WERI-Rb-1 (cell line): Measurements from ENCODE around the gene ZDHHC21.
A peak's percentile ranks its signal among the peaks of the same experiment; 100 is the strongest.
"Not testable (repeated sequence)": the region's sequence is repeated elsewhere in the genome, so short reads cannot be mapped to it uniquely, and the experiment has no call there.

ENCODE experiments used
- DNase-seq: peaks from one replicate; pipeline ENCODE4 v3.0.0-alpha.2; 2020
- H3K27ac ChIP-seq: fragments of 250-450 bp; sonication (Bioruptor Pico); 2 replicates; pipeline ENCODE4 v1.5.1; 2020; ENCODE audit warnings: mild to moderate bottlenecking, moderate library complexity
- H3K27me3 ChIP-seq: fragments of 250-450 bp; sonication (Bioruptor Pico); 2 replicates; pipeline ENCODE4 v1.5.1; 2021; ENCODE audit warnings: mild to moderate bottlenecking, low read depth, moderate library complexity; ENCODE audit not compliant: insufficient read depth, severe bottlenecking
- H3K36me3 ChIP-seq: fragments of 250-450 bp; sonication (Bioruptor Pico); 2 replicates; pipeline ENCODE4 v1.5.1; 2020; ENCODE audit warnings: mild to moderate bottlenecking, moderate library complexity
- H3K4me3 ChIP-seq: 2 replicates; pipeline ENCODE4 v1.5.1; 2011; ENCODE audit warnings: low read depth, mild to moderate bottlenecking, control low read depth, low read length
- H3K9me3 ChIP-seq: fragments of 250-450 bp; sonication (Bioruptor Pico); 2 replicates; pipeline ENCODE4 v1.5.1; 2021; ENCODE audit warnings: mild to moderate bottlenecking, moderate library complexity; ENCODE audit not compliant: severe bottlenecking
- CTCF ChIP-seq: IDR thresholded peaks from 2 replicates; pipeline ENCODE4 v1.5.1; 2011; ENCODE audit warnings: low read depth, mild to moderate bottlenecking, control low read depth, inconsistent platforms, low read length

The ZDHHC21 gene

GRCh38 chr9:14692470-14693250 is 572 bp downstream of the ZDHHC21 start:
- no peak for TF ChIP-seq CTCF
- Histone ChIP-seq H3K4me3 (peak overlapping the region; percentile 81), H3K27me3 (no peaks in the 10 kb centered on the region), H3K27ac (peak overlapping the region; percentile 76), H3K9me3 (no peaks in the 10 kb centered on the region), H3K36me3 (peaks cover 22% of the 10 kb centered on the region)
- peak; percentile 48 for DNase-seq

GRCh38 chr9:14690948-14691730 is 2.1 kb downstream of the ZDHHC21 start:
- H3K4me3 ChIP-seq: no peak overlapping the region
- peaks cover 32% of the 10 kb centered on the region for H3K36me3 ChIP-seq
- peaks cover under 1% of the 10 kb centered on the region for H3K9me3 ChIP-seq
- no peaks in the 10 kb centered on the region for H3K27me3 ChIP-seq
- DNase-seq: no peak
- H3K27ac ChIP-seq: no peak overlapping the region
- TF ChIP-seq CTCF: no peak

GRCh38 chr9:14687042-14687719 is 6.1 kb downstream of the ZDHHC21 start:
- Histone ChIP-seq H3K4me3 (no peak overlapping the region), H3K36me3 (peaks cover 33% of the 10 kb centered on the region), H3K9me3 (peaks cover 2% of the 10 kb centered on the region), H3K27ac (no peak overlapping the region), H3K27me3 (no peaks in the 10 kb centered on the region)
- no peak for DNase-seq
- TF ChIP-seq CTCF: no peak

GRCh38 chr9:14686168-14686567 is 7.1 kb downstream of the ZDHHC21 start:
- Histone ChIP-seq H3K36me3 (peaks cover 33% of the 10 kb centered on the region), H3K4me3 (no peak overlapping the region), H3K27ac (no peak overlapping the region), H3K9me3 (peaks cover 2% of the 10 kb centered on the region), H3K27me3 (no peaks in the 10 kb centered on the region)
- no peak for TF ChIP-seq CTCF
- DNase-seq: no peak

GRCh38 chr9:14682616-14683015 is 10.6 kb downstream of the ZDHHC21 start:
- H3K9me3 ChIP-seq, H3K27me3 ChIP-seq, DNase-seq, H3K4me3 ChIP-seq, H3K27ac ChIP-seq: not testable (repeated sequence)
- peaks cover 11% of the 10 kb centered on the region for H3K36me3 ChIP-seq

GRCh38 chr9:14678776-14679175 is 14.5 kb downstream of the ZDHHC21 start:
- no peak for DNase-seq
- Histone ChIP-seq H3K9me3 (no peaks in the 10 kb centered on the region), H3K4me3 (no peak overlapping the region), H3K27ac (no peak overlapping the region), H3K36me3 (no peaks in the 10 kb centered on the region; the same call in 1 of the 2 replicates), H3K27me3 (no peaks in the 10 kb centered on the region)
- no peak for TF ChIP-seq CTCF
